GM19395 (cell line): ENCODE measurements around the gene ENC1.

ENCODE experiments used
- ATAC-seq: cut with Tn5 transposase; IDR thresholded peaks from one replicate; pipeline ENCODE4 v1.9.1; 2021; ENCODE audit warnings: mild to moderate bottlenecking, moderate library complexity; ENCODE audit not compliant: unreplicated experiment

Gene ENC1

GRCh38 chr5:74632947-74633356, 7.6 kb downstream of the ENC1 start:
- ATAC-seq: no peak

DNA sequence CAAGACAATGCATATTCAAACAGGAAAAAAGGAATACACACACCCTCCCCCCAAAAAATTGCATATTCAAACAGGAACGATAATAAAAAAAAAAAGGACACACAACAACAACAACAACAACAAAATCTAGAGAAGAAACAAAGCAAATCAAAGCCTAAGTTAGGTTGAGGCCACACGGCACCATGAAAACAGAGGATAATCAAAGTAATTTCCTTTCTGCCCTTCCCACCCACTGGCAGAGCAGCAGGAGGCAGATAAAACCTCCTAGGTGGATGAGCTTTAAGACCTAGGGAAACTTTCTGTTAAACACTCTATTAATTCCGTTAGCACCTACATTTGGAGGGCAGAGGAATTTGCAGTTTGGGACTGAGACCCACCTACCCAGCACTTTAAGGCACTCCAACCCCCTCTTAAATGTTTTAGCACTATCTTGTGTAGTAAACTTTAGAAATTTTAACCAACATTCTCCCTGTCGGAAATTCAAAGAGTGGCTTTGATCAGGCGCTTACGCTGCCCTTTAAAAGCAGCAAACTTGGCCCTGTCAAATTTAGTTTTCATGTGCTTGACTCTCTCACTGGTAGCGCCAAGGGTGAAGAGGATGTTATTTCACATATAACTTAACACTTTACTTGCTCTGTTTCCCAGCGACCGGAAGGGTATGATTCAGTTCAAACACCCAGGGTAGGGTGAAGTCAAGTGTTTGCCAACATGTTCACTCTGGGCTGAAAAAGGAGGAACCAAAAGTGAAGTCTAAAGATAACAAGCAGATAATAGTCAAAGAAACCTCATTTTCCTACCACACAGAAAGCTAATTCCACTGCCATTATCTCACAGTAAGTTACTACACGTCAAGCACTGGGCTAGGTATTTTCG, 9.2 kb downstream of the ENC1 start:
- peak; percentile 89 for ATAC-seq

DNA sequence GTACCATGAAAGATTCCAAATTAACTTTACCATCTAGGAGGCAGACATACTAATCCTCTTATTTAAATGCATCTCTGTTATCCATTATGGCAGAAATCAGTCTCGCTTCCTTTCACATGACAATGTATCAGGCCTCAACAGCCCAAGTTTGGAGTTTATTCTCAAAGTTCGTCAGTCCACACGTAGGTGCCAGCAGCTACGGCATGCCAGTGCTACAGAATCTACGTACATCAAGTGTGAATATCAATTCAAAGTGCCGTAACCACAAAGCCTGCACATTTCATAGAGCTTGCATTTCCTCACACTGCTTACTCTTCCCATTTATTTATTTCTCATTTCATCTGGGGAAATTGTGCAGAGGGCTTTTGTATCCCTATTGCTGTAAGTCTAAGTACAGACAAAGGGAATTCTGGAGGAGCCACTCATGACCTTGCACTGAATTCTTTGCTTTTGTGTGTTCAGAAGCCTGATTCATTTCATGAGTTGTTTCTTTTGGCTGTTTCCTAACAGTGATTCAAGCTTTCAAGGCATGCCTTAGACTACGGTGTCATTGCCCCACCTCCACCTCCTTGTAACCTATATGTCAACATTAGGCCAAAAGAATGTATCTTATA, 10.0 kb downstream of the ENC1 start:
- no peak for ATAC-seq

GRCh38 chr5:74629326-74629725, 11.2 kb downstream of the ENC1 start:
- no peak for ATAC-seq

- ATAC-seq: no peak
Observed at GRCh38 chr5:74628359-74628758, 12.2 kb downstream of the ENC1 start.

DNA sequence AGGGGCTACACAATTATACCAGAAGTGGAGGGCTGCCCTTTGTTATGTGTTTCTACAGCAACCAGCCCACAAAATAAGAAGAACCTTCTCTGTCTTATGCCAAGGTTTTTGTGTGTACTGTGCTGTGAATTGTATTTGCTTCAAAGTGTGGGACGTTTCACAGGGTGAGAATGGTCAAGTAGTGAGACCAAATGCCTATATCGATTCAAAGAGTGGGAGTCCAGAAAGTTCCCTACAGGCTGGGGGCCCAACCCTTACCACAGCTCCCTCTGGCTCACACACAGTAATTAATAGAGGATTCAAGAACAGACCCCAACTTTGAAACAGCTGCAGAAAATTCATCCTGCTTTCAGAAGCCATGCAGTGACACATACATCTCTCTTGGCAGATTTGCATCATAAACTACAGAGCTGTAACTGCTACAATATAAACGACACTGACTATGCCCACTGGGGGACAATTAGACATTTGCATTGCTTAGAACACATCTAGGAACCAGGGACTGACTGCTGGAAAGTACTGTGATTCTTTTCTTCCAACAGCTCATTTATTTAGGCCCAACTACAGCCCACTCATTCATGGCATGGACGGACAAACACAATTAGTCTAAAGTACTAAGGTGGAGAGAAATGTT, 12.8 kb downstream of the ENC1 start:
- ATAC-seq: no peak

GRCh38 chr5:74626386-74627222, 13.9 kb downstream of the ENC1 start:
- ATAC-seq: no peak

GRCh38 chr5:74625742-74626241, 14.7 kb downstream of the ENC1 start:
- ATAC-seq: no peak

DNA sequence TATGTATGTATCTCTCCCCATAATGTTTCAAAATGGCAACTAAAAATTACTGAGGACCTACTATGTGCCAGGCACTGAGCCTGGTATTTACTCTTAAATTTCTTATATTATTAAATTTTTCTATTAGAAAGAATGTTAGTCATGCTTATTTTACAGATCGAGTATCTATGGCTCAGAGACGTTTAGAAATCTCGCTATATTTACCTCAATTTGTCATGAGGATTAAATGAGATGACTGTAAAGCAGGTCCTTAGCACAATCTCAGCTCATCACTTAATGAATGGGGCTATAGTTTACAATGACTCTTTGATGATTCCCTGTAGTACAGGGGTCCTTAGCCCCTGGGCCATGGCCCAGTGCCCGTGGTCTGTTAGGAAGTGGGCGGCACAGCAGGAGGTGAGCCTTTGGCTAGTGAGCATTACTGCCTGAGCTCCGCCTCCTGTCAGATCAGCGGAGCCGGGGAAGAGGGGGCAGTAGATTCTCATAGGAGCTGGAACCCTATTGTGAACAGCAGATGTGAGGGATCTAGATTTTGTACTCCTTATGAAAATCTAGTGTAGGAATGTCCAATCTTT, 15.5 kb downstream of the ENC1 start:
- ATAC-seq: no peak

- no peak for ATAC-seq
Observed at GRCh38 chr5:74624501-74624900, 16.0 kb downstream of the ENC1 start.

GRCh38 chr5:74623748-74624408, 16.6 kb downstream of the ENC1 start:
- ATAC-seq: no peak

- no peak for ATAC-seq
Observed at GRCh38 chr5:74623006-74623611, 17.4 kb downstream of the ENC1 start.

DNA sequence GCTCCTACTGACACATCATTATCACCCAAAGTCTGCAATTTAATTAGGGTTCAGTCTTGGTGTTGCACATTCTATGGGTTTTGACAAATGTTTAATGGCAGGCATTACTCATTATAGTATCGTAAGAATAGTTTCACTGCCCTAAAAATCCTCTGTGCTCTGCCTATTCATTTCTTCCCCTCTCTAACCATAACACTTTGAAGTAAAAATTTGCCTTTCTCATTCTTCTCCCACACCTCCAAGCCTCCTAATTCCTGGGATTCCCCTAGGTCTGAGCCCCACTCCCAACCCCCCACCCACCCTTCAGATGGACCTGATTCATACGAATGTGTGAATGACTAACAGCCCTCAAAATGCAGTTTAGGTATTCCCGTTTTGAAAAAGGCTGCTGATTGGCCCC, 18.4 kb downstream of the ENC1 start:
- ATAC-seq: peak; percentile 71

DNA sequence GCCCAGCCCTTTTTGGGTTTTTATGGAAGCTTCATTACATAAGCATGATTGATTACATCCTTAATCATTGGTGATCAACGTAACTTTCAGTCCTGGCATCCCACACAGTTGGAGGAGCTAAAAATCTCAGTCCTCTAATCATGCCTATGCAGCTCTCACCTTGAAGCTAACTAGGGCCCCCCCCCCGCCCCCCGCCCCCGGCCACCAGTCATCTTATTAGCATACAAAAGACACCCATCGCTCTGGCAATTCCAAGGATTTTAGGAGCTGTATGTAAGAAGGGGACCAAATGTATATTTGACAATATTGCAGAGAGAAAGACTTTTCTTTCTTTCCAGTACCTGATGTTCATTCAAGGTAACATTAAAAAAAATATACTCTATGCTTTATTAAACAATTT, 19.0 kb downstream of the ENC1 start:
- no peak for ATAC-seq

- no peak for ATAC-seq
Observed at GRCh38 chr5:74619308-74619707, 21.2 kb downstream of the ENC1 start.

DNA sequence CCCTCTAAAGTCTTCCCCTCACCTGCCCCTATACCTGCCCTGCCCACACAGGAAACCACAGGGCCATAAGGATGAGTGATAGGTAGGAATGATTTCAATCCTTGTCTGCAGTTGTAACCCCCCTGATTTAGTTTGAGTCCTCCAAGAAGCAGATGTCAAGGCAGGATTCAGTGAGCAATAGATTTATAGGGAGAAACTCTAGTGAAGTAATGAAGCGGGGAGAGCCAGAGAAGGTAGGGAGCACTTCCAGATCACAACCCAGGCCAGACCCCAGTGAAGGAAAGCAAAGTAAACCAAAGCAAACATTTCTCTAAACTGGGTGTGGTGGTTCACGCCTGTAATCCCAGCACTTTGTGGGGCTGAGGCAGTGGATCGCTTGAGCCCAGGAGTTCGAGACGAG, 22.4 kb downstream of the ENC1 start:
- no peak for ATAC-seq

GRCh38 chr5:74617202-74617601, 23.3 kb downstream of the ENC1 start:
- no peak for ATAC-seq

- ATAC-seq: no peak
Observed at GRCh38 chr5:74616236-74617146, 24.0 kb downstream of the ENC1 start.

- no peak for ATAC-seq
Observed at GRCh38 chr5:74613283-74613682, 27.2 kb downstream of the ENC1 start.
